Activated CD4-positive, alpha-beta T cell treated with anti-CD3 and anti-CD28 coated beads, Interleukin-2, amount 10 ng/mL, durations not matched to agents 24 days and 14 days (primary cell): ENCODE measurements around the gene OPA3. TPM values are rescaled to one million over a fixed set of nuclear protein-coding genes. Genes with fewer than 3 reads are reported as not detected.

Experiments
- DNase-seq: peaks from one replicate; pipeline ENCODE4 v3.0.0; 2022
- H3K27ac Mint-ChIP-seq: one replicate; pipeline ENCODE4 v1.8.0; 2022; ENCODE audit warnings: mild to moderate bottlenecking, mixed read lengths
- H3K27me3 Mint-ChIP-seq: one replicate; pipeline ENCODE4 v1.8.0; 2022; ENCODE audit warnings: mixed read lengths
- H3K36me3 Mint-ChIP-seq: one replicate; pipeline ENCODE4 v1.8.0; 2022; ENCODE audit warnings: low read depth, mild to moderate bottlenecking, mixed read lengths
- H3K4me1 Mint-ChIP-seq: one replicate; pipeline ENCODE4 v1.8.0; 2021; ENCODE audit warnings: mixed read lengths
- H3K4me3 Mint-ChIP-seq: one replicate; pipeline ENCODE4 v1.8.0; 2022; ENCODE audit warnings: mild to moderate bottlenecking, moderate library complexity, mixed read lengths
- H3K9me3 Mint-ChIP-seq: one replicate; pipeline ENCODE4 v1.8.0; 2021; ENCODE audit warnings: mixed read lengths
- intact Hi-C: fragments of 100-400 bp; cut with micrococcal nuclease; formaldehyde crosslinking; loops from one replicate; pipeline ENCODE4 v1.15.1; 2023
- total RNA-seq: library from RNA; stranded (reverse); gene quantifications from 2 replicates; pipeline ENCODE4 v1.2.3, GENCODE V29; 2022

Gene OPA3
- total RNA-seq, 1 donor from 2014 or later = 15.3 TPM

- Mint-ChIP-seq H3K9me3 (peaks cover 4% of the 10 kb centered on the region), H3K27ac (peak overlapping the region; percentile 87), H3K4me3 (peak overlapping the region; percentile 34), H3K27me3 (peaks cover 11% of the 10 kb centered on the region), H3K4me1 (peaks cover 7% of the 10 kb centered on the region), H3K36me3 (peaks cover 32% of the 10 kb centered on the region)
- peak; percentile 84 for DNase-seq
- intact Hi-C loops = loop anchor here (1.0 kb wide), 1 partner anchor 36 kb away; no protein-coding TSS in a partner anchor
These were observed 22.7 kb upstream of the OPA3 start for GRCh38 chr19:45607071-45608029.

GRCh38 chr19:45601524-45602374, 17.1 kb upstream of the OPA3 start, which contains the start of gene GPR4:
Gene GPR4 (minus strand): TSS chr19:45602212. CDS start chr19:45591866, 10,346 bp downstream.
- Mint-ChIP-seq H3K27me3 (peaks cover 63% of the 10 kb centered on the region), H3K4me3 (peak within 1 kb of the TSS; percentile 3), H3K4me1 (peaks cover 28% of the 10 kb centered on the region), H3K9me3 (no peaks in the 10 kb centered on the region), H3K36me3 (peaks cover 2% of the 10 kb centered on the region), H3K27ac (peak within 1 kb of the TSS; percentile 60)
- DNase-seq = no peak
- intact Hi-C loops = no loop called here

- Mint-ChIP-seq H3K27ac (no peak overlapping the region), H3K36me3 (peaks cover 2% of the 10 kb centered on the region), H3K27me3 (peaks cover 69% of the 10 kb centered on the region), H3K4me1 (peaks cover 28% of the 10 kb centered on the region), H3K4me3 (no peak overlapping the region), H3K9me3 (no peaks in the 10 kb centered on the region)
- no peak for DNase-seq
- intact Hi-C loops = no loop called here
These were observed 16.5 kb upstream of the OPA3 start for GRCh38 chr19:45601115-45601514.

GRCh38 chr19:45600340-45600885, 15.8 kb upstream of the OPA3 start:
- peaks cover 28% of the 10 kb centered on the region for H3K4me1 Mint-ChIP-seq
- no peak overlapping the region for H3K4me3 Mint-ChIP-seq
- H3K27ac Mint-ChIP-seq = no peak overlapping the region
- H3K9me3 Mint-ChIP-seq = no peaks in the 10 kb centered on the region
- peaks cover 2% of the 10 kb centered on the region for H3K36me3 Mint-ChIP-seq
- DNase-seq = no peak
- intact Hi-C loops = no loop called here
- peaks cover 75% of the 10 kb centered on the region for H3K27me3 Mint-ChIP-seq

GRCh38 chr19:45599286-45599685, 14.7 kb upstream of the OPA3 start:
- peaks cover 2% of the 10 kb centered on the region for H3K36me3 Mint-ChIP-seq
- H3K4me3 Mint-ChIP-seq = no peak overlapping the region
- H3K4me1 Mint-ChIP-seq = peaks cover 28% of the 10 kb centered on the region
- H3K27me3 Mint-ChIP-seq = peaks cover 75% of the 10 kb centered on the region
- H3K9me3 Mint-ChIP-seq = no peaks in the 10 kb centered on the region
- DNase-seq = no peak
- no peak overlapping the region for H3K27ac Mint-ChIP-seq
- intact Hi-C loops = loop anchor here (5.0 kb wide), 1 partner anchor 83 kb away; no protein-coding TSS in a partner anchor

GRCh38 chr19:45598267-45599001, 13.8 kb upstream of the OPA3 start:
- peaks cover 2% of the 10 kb centered on the region for H3K36me3 Mint-ChIP-seq
- H3K4me3 Mint-ChIP-seq = peak overlapping the region; percentile 53
- H3K27me3 Mint-ChIP-seq = peaks cover 76% of the 10 kb centered on the region
- H3K9me3 Mint-ChIP-seq = no peaks in the 10 kb centered on the region
- intact Hi-C loops = loop anchor here (5.0 kb wide), 1 partner anchor 84 kb away; no protein-coding TSS in a partner anchor
- peaks cover 28% of the 10 kb centered on the region for H3K4me1 Mint-ChIP-seq
- DNase-seq = no peak
- no peak overlapping the region for H3K27ac Mint-ChIP-seq

- H3K4me3 Mint-ChIP-seq = peak overlapping the region; percentile 53
- peaks cover 2% of the 10 kb centered on the region for H3K36me3 Mint-ChIP-seq
- no peak for DNase-seq
- H3K27ac Mint-ChIP-seq = no peak overlapping the region
- intact Hi-C loops = loop anchor here (5.0 kb wide), 1 partner anchor 85 kb away; no protein-coding TSS in a partner anchor
- peaks cover 68% of the 10 kb centered on the region for H3K27me3 Mint-ChIP-seq
- peaks cover 27% of the 10 kb centered on the region for H3K4me1 Mint-ChIP-seq
- H3K9me3 Mint-ChIP-seq = no peaks in the 10 kb centered on the region
These were observed 13.0 kb upstream of the OPA3 start for GRCh38 chr19:45597425-45598111.

GRCh38 chr19:45595814-45596213, 11.2 kb upstream of the OPA3 start:
- DNase-seq = no peak
- Mint-ChIP-seq H3K4me3 (no peak overlapping the region), H3K9me3 (no peaks in the 10 kb centered on the region), H3K4me1 (peaks cover 27% of the 10 kb centered on the region), H3K27me3 (peaks cover 60% of the 10 kb centered on the region), H3K36me3 (no peaks in the 10 kb centered on the region), H3K27ac (no peak overlapping the region)
- intact Hi-C loops = loop anchor here (5.0 kb wide), 1 partner anchor 86 kb away; no protein-coding TSS in a partner anchor

GRCh38 chr19:45593520-45593919, 8.9 kb upstream of the OPA3 start:
- intact Hi-C loops = no loop called here
- no peaks in the 10 kb centered on the region for H3K9me3 Mint-ChIP-seq
- peaks cover 17% of the 10 kb centered on the region for H3K4me1 Mint-ChIP-seq
- H3K4me3 Mint-ChIP-seq = no peak overlapping the region
- peaks cover 46% of the 10 kb centered on the region for H3K27me3 Mint-ChIP-seq
- no peak for DNase-seq
- H3K27ac Mint-ChIP-seq = no peak overlapping the region
- H3K36me3 Mint-ChIP-seq = no peaks in the 10 kb centered on the region

GRCh38 chr19:45592366-45592765, 7.8 kb upstream of the OPA3 start:
- Mint-ChIP-seq H3K27ac (no peak overlapping the region), H3K27me3 (peaks cover 34% of the 10 kb centered on the region), H3K9me3 (no peaks in the 10 kb centered on the region), H3K4me1 (peaks cover 9% of the 10 kb centered on the region), H3K36me3 (no peaks in the 10 kb centered on the region), H3K4me3 (no peak overlapping the region)
- intact Hi-C loops = no loop called here
- DNase-seq = no peak

GRCh38 chr19:45591638-45592005, 7.0 kb upstream of the OPA3 start:
- Mint-ChIP-seq H3K9me3 (no peaks in the 10 kb centered on the region), H3K4me1 (peaks cover 9% of the 10 kb centered on the region), H3K27ac (no peak overlapping the region), H3K4me3 (no peak overlapping the region), H3K36me3 (no peaks in the 10 kb centered on the region), H3K27me3 (peaks cover 27% of the 10 kb centered on the region)
- intact Hi-C loops = no loop called here
- no peak for DNase-seq

- peak; percentile 81 for DNase-seq
- H3K4me1 Mint-ChIP-seq = peaks cover 9% of the 10 kb centered on the region
- H3K9me3 Mint-ChIP-seq = no peaks in the 10 kb centered on the region
- peak overlapping the region; percentile 17 for H3K4me3 Mint-ChIP-seq
- intact Hi-C loops = no loop called here
- H3K27me3 Mint-ChIP-seq = peaks cover 22% of the 10 kb centered on the region
- no peaks in the 10 kb centered on the region for H3K36me3 Mint-ChIP-seq
- H3K27ac Mint-ChIP-seq = no peak overlapping the region
These were observed 6.5 kb upstream of the OPA3 start for GRCh38 chr19:45591004-45591637.
